NK-92 treated with Interleukin-12 subunit alpha and Interleukin-12 subunit beta, amount 100 ng/mL, for 24 hours (cell line): ENCODE data around the gene STRN3.
A peak's percentile ranks its signal among the peaks of the same experiment; 100 is the strongest.
"Not testable (repeated sequence)": the region's sequence is repeated elsewhere in the genome, so short reads cannot be mapped to it uniquely, and the experiment has no call there.

ENCODE experiments used
- DNase-seq: peaks from one replicate; lab custom pipeline; 2025; lab: John Stamatoyannopoulos, UW

The STRN3 gene

DNA sequence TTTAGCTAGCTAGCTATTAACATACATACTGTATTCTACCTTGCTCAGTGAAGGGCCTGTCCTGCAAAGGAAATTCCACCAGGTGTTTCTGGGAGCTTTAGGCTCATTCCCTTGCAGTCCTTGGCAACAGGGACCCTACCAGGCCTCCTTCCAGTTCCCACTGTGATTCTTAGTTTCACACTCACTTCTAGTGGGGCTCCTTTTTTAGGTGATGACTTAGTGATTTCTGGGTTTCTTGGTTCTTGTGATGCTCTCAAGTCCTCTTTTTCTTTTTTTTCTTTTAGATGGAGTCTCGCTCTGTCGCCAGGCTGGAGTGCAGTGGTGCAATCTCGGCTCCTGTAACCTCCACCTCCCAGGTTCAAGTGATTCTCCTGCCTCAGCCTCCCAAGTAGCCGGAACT, 10.4 kb upstream of the STRN3 start:
- no peak for DNase-seq

DNA sequence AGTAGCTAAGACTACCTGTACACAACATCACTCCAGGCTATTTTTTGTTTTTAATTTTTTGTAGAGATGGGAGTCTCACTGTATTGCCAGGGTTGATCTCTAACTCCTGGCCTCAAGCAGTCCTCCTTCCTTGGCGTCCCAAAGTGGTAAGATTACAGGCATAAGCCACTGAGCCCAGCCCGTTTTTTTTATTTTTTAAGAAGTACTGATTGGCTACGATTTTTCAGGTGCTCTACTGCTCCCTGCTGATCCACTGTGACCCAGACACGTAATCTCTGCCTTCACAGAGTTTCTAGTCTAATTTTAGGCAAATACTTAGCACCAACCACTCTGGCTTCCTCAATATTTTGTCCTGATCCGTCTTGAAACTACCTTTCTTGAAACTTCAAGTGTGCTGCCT, 4.3 kb upstream of the STRN3 start:
- DNase-seq: no peak

DNA sequence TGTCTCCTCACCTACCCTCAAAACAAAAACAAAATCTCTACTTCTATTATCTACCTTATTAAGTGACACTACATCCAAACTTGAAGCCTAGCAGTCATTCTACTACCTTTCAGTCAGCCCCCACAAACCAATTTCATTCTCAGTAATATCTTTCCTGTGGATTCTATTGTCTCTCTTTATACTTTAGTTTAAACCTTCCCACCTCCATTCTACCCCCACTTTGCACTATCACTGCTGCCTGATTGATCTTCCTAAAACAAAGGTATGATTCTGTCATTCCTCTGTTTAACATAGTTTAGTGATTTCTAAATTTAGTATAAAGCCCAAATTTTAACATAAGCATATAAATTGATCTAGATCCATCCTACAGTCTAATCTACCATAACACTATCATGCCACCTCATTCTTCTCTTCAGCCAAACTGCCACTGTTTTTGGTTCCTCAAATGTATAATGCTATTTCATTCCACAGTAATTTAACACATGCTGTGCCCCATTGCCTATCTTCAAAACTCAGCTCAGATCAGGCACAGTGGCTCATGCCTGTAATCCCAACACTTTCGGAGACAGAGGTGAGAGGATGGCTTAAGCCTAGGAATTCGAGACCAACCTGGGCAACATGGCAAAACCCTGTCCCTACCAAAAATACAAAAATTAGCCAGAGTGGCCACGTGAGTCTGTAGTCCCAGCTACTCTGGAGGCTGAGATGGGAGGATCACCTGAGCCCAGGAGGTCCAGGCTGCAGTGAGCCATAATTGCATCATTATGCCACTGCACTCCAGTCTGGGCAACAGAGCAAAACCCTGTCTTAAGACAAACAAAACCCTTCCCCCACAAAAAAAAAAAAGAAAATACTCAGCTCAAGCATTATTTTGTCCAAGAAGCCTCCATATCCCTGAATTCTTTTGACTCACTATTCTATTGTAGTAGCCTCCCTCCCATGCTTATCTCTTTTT, 3.1 kb upstream of the STRN3 start:
- DNase-seq: no peak

DNA sequence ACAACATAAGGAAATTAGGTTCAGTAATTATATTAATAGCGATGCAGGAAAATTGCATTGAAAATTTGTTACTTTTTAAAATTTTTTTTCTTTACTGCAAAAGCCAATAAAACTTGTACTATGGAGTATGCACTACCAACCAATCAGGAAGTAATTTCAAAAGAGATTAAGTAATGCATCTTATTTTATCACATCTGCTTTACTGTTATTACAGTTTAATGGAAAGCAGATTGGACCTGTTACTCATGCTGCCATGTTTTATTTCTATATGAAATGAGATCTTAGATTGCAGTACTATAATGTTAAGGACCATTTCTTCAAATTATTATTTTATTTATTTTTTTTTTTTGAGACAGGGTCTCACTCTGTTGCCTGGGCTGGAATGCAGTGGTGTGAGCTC, 1.7 kb upstream of the STRN3 start:
- DNase-seq: no peak

DNA sequence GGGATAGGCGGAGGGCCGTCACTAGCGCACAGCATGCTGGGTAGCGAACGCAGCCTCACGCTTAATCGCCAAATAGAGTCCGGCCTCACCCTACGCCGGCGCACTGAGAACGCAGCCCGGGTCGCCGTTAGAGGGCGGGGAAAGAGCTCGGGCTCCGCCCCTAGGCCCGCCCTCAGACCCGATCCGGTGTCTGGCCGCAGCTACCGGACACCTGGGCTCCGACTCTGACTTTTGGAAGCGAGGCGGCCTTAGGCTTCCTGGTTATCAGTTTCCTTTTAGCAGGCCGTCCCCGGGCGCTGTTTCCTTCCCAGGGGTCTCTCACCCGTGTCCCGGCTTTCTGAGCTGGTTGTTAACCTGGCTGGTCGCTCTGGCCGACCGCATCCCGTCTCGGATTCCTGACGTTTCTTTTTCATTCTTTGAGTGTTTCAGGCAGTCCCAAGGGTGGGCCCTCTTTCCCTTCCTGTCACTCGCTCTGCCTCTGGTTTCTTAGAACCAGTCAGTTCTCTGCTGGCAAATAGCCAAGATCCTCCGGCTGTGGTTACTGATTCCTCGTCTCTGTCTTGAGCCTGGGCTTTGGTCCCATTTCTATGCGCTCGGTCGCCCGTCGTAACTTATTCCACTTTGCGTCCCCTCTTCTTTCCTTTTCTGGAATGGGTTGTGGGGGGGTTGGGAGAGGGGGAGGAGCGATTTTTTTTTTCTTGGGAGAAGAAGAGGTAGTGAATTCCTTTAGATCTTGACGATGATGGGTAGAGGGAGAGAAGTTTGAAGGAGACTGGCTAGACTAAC, 464 bp upstream of the STRN3 start:
- DNase-seq: peak; percentile 94

DNA sequence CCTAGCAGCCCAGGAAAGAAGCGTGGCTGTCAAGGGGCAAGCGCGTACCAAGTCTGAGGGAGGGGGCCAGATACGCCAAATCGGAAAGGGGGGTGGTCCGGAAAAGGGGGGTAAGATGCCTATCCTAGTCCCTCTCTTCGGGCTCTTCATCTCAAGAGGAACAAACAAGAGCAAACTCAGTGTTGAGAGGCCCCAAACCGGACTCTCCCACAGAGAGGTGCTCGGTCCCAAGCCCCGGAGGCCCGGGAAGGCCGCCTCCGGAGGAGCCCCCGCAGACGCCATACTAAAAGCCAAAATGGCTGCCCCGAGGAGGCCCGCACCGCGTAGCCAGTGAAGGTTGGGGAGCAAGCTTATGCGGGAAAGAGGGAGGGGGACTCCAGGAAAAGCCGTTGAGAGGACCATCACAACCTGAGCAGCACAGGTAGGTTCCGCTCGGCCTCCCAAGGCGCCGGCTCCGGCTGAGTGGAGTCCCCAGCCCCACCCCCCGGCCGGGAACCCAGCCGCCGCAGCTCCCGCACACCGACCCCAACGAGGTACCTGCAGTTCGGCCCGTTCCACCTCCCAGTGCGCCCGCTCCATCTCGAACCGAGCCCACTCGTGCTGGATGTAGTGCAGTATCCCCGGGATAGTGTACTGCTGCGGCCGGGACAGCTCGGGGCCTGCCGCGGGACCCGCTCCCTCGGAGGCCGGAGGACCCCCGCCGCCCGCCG, 657 bp downstream of the STRN3 start, which contains the start of gene AP4S1:
Gene AP4S1, plus strand, starts transcription at position 283 of the 710 bp plus-strand sequence. CDS start 40,548 bp downstream, outside the sequence.
- peak; percentile 35 for DNase-seq

DNA sequence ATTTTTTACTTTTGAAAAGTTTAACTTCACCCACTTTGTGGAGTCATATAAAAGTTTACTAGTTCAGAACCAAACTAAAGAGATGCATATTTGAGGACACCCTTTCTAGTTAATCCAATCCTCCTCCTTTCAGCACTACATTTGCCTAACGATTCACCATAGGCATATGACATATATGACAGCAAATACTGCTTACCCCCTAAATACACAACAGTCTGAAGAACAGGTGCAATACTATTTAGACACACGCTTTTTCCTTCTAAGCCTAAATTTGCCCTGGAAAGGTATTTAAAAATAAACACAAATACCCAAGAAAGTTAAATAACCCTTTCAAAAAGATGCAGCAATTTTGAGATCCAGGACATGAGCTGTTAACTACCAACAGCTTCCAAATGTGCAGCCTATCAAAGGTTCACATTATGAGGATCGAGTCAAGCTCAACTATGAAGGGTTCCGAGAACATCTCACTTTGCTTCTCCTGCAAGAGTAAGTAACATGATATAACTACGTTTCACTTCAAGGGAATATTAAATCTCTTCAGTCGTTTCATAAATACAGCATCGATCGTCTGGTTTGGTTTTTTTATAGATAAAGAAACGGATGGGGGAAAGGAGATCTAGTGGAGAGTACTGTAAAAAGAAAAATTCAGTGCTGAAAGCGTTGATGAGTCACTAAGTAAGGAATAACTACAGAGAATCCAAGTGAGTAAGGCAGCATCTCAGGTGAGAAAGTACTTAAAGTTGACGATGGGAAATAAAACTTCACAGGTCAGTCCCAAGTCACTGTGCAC, 1.4 kb downstream of the STRN3 start:
- DNase-seq: no peak

DNA sequence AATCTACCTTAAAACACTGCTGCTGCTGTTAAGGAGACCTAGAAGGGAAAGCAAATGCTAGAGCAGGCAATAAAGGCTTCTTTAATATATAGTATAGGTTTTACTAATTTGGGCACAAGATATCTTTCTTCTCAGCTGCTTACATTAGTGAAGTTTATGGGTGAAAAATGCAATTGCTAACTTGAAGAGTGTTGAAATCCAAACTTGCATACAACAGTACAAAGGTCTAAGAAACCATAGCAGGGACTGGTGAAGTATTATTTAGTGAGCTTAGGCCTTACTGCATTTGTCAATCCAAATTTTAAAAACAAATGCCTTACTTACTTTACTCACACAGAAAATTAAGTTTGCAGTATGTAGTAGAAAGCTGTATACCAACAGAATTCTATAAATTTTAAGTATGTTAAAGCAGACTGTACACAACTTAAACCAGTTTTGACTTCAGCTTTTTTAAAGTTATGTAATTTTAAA, 2.1 kb downstream of the STRN3 start:
- DNase-seq: no peak

DNA sequence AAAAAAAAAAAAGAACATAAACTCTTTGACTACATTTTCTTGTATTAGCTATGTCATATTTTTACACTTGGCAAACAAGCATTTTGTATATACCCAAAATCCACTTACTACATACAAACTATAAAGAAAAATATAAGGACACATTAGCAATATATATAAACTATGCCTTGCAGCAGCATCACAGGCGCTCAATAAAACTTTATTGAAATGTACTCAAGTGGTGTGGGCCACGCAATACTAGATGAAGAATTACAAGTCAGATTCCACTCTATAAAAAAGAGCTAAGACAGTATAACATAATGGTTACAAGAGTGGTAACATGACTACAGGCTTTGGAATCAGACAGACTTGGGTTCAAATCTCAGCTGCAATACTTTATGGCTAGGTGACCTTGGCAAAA, 3.8 kb downstream of the STRN3 start:
- DNase-seq: no peak

DNA sequence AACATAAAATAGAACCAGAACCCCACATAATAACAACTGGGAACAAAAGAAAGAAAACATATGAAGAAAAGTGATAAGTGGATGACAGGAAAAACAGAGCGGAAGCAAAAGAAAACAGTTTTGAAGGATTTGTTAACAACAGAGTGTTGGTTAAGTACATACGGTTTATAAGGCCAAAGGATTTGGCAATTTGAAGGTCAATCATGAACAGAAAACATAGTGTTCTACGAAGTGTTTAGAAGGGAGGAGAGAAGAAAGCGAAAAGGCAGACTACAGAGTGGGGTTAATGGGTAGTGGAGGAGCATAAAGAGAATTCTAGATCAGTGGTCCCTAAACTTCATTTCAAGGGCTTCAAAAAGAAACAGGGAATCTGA, 4.6 kb downstream of the STRN3 start:
- DNase-seq: no peak

DNA sequence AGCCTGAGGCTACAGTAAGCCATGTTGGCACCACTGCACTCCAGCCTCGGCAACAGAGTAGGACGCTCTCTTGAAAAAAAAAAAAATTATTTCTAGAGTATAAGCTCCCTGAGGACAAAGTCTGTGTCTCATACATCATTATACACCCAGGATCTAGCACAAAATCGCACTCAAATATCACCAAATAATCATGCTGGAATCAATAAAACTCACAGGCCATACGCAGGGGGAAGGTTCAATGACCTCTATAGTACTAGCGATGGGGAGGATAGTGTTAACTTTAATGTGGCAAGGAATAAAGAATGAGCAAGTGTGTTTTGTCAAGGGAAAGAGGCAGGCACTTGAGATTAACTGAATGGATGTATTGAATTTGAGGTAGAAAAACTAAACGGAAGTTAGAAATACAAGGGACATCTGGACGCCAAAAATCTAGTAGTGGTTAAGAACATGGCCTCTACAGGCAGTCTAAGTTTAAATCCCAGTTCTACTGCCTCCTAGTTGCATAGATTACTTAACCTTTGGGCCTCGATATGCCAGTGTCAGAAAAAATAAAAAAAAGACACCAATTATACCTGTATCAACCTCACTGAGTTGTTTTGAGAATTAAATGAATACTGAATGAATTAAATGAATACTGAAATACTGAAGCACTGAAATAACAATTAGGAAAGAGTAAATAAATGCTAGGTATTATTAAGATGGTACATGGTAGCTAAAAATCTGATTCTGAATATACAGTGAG, 5.2 kb downstream of the STRN3 start:
- DNase-seq: no peak

DNA sequence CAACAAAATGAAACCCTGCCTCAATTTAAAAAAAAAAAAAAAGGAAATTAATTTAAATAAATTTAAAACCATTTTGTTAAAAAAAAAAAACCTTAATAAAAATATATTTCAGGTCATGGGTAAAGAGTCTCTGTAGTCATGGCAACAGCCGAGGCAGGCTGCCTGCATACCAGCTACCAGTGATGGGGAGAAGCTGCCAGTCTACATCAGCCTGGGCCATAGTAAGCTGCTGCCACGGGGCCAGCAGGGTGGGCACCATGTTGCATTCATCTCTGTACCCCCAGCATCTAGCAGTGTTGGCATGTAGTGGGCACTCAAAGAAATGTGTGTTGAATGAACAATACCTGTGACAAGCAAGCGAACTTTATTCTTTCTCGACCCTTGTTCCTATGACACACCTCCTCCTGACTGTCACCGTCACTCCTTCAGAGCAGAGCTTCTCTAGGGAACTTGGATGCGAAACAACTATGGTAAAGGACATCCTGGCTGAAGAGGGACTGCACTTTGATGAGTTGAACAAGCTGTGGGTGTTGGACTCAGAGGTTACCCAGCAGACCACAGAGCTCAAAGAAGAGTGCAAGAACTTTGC, 8.0 kb downstream of the STRN3 start:
- no peak for DNase-seq

DNA sequence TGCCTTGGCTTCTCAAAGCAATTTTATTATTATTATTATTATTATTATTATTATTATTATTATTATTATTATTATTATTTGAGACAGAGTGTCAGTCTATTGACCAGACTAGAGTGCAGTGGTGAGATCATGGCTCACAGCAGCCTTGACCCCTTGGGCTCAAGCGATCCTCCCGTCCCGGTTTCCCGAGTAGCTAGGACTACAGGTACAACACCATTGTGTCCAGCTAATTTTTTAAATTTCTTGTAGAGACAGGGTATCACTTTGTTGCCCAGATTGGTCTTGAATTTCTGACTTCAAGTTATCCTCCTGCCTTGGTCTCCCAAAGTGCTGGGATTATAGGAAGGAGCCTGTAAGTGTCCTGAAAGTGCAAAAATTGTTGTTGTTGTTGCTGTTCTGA, 12.3 kb downstream of the STRN3 start:
- no peak for DNase-seq

DNA sequence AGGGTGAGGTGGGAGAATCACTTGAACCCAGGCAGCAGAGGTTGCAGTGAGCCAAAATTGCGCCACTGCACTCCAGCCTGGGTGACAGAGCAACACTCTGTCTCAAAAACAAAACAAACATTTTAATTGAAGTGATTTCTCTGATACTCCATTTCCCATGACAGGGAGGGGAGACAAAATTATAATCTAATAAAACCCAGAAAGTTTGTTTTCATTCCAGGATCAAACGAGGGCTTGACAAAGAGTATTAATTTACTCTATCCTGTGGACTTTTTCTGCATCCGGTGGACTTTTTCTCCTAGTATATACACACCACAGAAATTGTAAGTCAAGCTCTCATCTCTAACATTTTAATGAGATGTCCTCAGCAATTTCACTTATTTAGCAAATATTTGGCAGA, 15.2 kb downstream of the STRN3 start:
- no peak for DNase-seq

DNA sequence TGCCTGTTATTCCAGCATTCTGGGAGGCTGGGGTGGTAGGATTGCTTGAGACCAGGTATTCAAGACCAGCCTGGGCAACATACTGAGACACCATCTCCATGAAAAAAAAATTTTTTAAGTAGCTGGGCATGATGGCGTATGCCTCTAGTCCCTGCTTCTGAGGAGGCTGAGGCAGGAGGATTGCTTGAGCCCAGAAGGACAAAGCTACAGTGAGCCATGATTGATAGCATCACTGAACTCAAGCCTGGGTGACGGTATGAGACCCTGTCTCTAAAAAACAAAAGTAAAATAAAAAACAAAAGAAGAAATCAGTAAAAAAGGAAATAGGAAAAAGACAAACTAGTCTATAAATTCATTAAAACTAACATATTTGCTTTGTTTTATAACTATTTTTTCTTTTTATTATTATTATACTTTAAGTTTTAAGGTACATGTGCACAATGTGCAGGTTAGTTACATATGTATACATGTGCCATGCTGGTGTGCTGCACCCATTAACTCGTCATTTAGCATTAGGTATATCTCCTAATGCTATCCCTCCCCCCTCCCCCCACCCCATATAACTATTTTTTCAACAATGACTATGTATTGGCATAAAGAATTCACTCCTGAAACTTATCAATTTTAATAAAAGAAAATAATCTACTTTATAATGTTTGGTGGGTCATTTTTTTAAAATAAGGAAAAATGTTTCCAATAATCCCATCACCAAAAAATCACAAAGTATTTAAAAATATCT, 16.2 kb downstream of the STRN3 start:
- no peak for DNase-seq

DNA sequence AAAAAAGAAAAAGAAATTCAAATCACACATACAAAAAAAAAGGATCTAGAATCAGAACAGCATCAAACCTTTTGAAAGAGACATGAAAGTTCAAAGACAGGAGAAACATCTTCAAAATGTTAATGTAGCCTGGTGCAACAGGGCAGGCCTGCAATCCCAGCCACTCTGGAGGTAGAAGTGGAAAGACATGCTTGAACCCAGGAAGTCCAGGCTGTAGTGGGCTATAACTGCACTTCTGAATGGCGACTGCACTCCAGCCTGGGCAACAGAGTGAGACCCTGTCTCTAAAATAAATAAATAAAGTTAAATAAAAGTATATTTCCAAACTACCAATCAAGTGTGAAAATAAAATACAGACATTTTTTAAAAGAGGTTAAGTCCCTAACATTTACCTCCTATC, 19.5 kb downstream of the STRN3 start:
- no peak for DNase-seq

DNA sequence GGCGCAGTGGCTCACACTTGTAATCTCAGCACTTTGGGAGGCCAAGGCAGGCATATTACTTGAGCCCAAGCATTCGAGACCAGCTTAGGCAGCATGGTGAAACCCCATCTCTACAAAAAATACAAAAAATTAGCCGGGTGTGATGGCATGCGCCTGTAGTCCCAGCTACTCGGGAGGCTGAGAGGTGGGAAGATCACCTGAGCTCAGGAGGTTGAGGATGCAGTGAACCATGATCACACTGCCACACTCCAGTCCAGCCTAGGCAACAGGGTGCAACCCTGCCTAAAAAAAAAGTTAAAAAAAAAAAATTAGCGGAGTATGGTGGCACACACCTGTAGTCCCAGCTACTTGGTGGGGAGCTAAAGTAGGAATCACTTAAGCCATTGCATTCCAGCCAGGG, 22.2 kb downstream of the STRN3 start:
- DNase-seq: not testable (repeated sequence)

DNA sequence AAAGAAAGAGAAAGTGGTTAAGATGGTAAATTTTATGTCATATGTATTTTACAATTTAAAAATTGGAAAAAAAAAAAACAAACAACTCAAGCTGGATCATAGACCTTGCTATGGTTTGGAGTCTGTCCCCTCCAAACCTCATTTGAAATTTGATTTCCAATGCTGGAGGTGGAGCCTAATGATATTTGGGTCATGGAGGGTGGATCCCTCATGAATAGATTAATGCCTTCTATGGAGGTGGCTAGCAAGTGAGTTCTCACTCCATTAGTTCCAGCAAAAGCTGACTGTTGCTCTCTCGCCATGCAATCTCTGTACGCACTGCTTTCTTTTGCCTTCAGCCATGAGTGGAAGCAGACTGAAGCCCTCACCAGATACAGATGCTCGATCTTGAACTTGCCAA, 22.9 kb downstream of the STRN3 start:
- no peak for DNase-seq

DNA sequence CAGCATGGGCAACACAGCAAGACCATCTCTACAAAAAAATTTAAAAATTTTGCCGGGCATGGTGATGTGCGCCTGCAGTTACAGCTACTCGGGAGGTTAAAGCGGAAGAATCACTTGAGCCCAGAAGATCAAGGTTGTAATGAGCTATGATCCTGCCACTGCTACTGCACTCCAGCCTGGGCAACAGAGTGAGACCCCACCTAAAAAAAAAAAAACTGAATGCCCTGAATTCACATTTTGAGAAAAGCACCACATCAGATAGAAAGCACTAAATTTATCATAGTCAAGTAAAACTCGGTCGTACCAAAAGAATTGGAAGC, 24.9 kb downstream of the STRN3 start:
- no peak for DNase-seq
